ENCODE data around the gene NUP88. TPM values are rescaled to one million over a fixed set of nuclear protein-coding genes. Genes with fewer than 3 reads are reported as not detected.

Gene NUP88
- total and polyA plus RNA-seq, 10 of the 15 experiments (the other 5 are each of a cell fraction or from before 2014, with no cell fraction given) = 110 to 244 (median 188) TPM

DNA sequence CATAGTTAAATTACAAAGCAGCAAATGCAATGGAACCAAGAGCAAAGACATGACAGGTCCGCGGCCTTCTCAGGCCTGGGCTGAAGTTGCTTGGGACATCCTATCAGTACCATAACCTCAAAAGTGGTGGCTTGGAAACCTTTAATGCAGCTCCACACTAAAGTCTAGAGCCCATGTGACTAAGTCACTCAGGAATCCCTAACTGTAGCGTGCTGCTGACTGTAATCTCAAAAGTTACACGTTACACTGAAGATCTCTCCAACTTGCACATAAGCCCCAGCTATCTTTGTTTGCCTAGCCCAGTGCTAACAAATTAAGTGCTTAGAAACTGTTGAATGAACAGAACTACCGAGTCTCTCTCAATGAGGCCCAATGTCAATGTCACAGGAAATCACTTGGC is 27.8 kb downstream of the NUP88 start:
- ChIA-PET RAD21 (ENCODE audit: unreplicated experiment) (interaction anchor here (1.4 kb wide), 1 partner anchor 94 kb away, joined by 4 read pairs; no protein-coding TSS in a partner anchor), SMC1A (ENCODE audit: uncharacterized antibody, unreplicated experiment) (interaction anchor here (0.8 to 2.1 kb wide), 3 partner anchors 18 to 49 kb away, joined by 3 to 4 read pairs (median 4); no protein-coding TSS in a partner anchor), POLR2A (no interaction called here), CTCF (no interaction called here)
- H3K36me3 ChIP-seq (ENCODE audit: control insufficient read depth in 2 of 2, insufficient read depth in 2 of 2, low read length in 1 of 2) = peaks cover 11 to 43% of the 10 kb centered on the region in 2 experiments
- TF ChIP-seq SUZ12 (IDR thresholded peaks at IDR 0.05; ENCODE audit: unreplicated experiment) = no peak
- no peak for TF ChIP-seq RAD51 (IDR thresholded peaks at IDR 0.05)
- TF ChIP-seq EP300 (IDR thresholded peaks at IDR 0.05; ENCODE audit: borderline replicate concordance in 1 of 2, control insufficient read depth in 1 of 2, low read depth in 2 of 2, low read length in 2 of 2) = no peak
- TF ChIP-seq SMAD5 (IDR thresholded peaks at IDR 0.05; ENCODE audit: low read depth) = no peak
- no peak for TF ChIP-seq ZBED1 (IDR thresholded peaks at IDR 0.05; ENCODE audit: borderline replicate concordance)
- no peak for TF ChIP-seq RFX5 (IDR thresholded peaks at IDR 0.05; ENCODE audit: low read depth, low read length)
- no peak for TF ChIP-seq YBX1 (IDR thresholded peaks at IDR 0.05)
- no peak for TF ChIP-seq STAT3 (IDR thresholded peaks at IDR 0.05; ENCODE audit: low read depth, low read length)
- no peak for TF ChIP-seq RUNX3 (IDR thresholded peaks at IDR 0.05; ENCODE audit: low read length)
- no peak for TF ChIP-seq BCL11A (IDR thresholded peaks at IDR 0.05; ENCODE audit: low read depth, low read length)
- FAIRE-seq (no peak), ATAC-seq (no peak), DNase-seq (ENCODE audit: low read depth, low spot score) (no peak)
- no peak overlapping the region for H3K27ac ChIP-seq (ENCODE audit: control insufficient read depth, insufficient read depth)
- in situ Hi-C loops (cut with MboI) = no loop called here
- H3K79me2 ChIP-seq (ENCODE audit: control insufficient read depth, insufficient read depth, low read length) = no peaks in the 10 kb centered on the region
- H4K20me1 ChIP-seq (ENCODE audit: control insufficient read depth, insufficient read depth) = no peaks in the 10 kb centered on the region
- H3K4me1 ChIP-seq (ENCODE audit: control insufficient read depth, insufficient read depth, low read length) = no peaks in the 10 kb centered on the region
- H3K4me2 ChIP-seq (ENCODE audit: control insufficient read depth, insufficient read depth) = no peak overlapping the region
- intact Hi-C loops (cut with micrococcal nuclease; ENCODE audit: unreplicated experiment) = no loop called here
- no peak overlapping the region for H2AFZ ChIP-seq (ENCODE audit: control insufficient read depth, low read depth, low read length)
- 98% methylated on average over 5 of the region's 5 CpGs for WGBS (ENCODE audit: insufficient coverage, insufficient replicate concordance, low lambda C conversion rate, missing lambda C conversion rate)
- H3K27me3 ChIP-seq (replicated peaks in 1 of 2; ENCODE audit: control insufficient read depth in 2 of 2, insufficient read depth in 2 of 2, low read length in 1 of 2) = no peaks in the 10 kb centered on the region
- no peak overlapping the region for H3K4me3 ChIP-seq
- BruUV-seq (replicated peaks) = no TSS peak
- H3K9me3 ChIP-seq (replicated peaks; ENCODE audit: control insufficient read depth, insufficient read depth, low read length) = no peaks in the 10 kb centered on the region
- H3K9ac ChIP-seq (ENCODE audit: control insufficient read depth, insufficient read depth, low read length) = no peak overlapping the region

All from GM12878 (cell line).